H4 (cell line): ENCODE results near the gene GRM7. TPM values are rescaled to one million over a fixed set of nuclear protein-coding genes. Genes with fewer than 3 reads are reported as not detected.

Source experiments
- DNase-seq: peaks from one replicate; pipeline ENCODE4 v3.0.0-alpha.2; 2015; ENCODE audit warnings: low spot score
- total RNA-seq: library from RNA; depleted of rRNA; stranded (reverse); fragments of >200 nt; shearing (Covaris generic); gene quantifications from 2 replicates; pipeline ENCODE4 v1.2.3, GENCODE V29; 2014

GRM7 gene
- total RNA-seq, 1 experiment from 2014 or later, result not detected

GRCh38 chr3:7400360-7400759, 539.4 kb downstream of the GRM7 start:
- DNase-seq, result no peak

GRCh38 chr3:7401418-7401817, 540.5 kb downstream of the GRM7 start:
- DNase-seq, result no peak

- no peak for DNase-seq
Measured at GRCh38 chr3:7407107-7407506, 546.2 kb downstream of the GRM7 start.

- DNase-seq, result no peak
Measured at GRCh38 chr3:7410782-7411181, 549.9 kb downstream of the GRM7 start.

GRCh38 chr3:7421065-7421464, 560.1 kb downstream of the GRM7 start:
- no peak for DNase-seq

- no peak for DNase-seq
Measured at GRCh38 chr3:7423036-7423435, 562.1 kb downstream of the GRM7 start.

- no peak for DNase-seq
Measured at GRCh38 chr3:7423995-7424394, 563.1 kb downstream of the GRM7 start.

GRCh38 chr3:7428206-7428718, 567.3 kb downstream of the GRM7 start:
- no peak for DNase-seq

GRCh38 chr3:7432610-7433009, 571.7 kb downstream of the GRM7 start:
- DNase-seq, result no peak

- DNase-seq, result no peak
Measured at GRCh38 chr3:7433073-7433472, 572.2 kb downstream of the GRM7 start.

- no peak for DNase-seq
Measured at GRCh38 chr3:7436542-7436941, 575.6 kb downstream of the GRM7 start.

GRCh38 chr3:7437231-7437630, 576.3 kb downstream of the GRM7 start:
- DNase-seq, result no peak

GRCh38 chr3:7439101-7439680, 578.3 kb downstream of the GRM7 start:
- no peak for DNase-seq

GRCh38 chr3:7444886-7445285, 584.0 kb downstream of the GRM7 start:
- no peak for DNase-seq

- no peak for DNase-seq
Measured at GRCh38 chr3:7445331-7445730, 584.4 kb downstream of the GRM7 start.

GRCh38 chr3:7447197-7447769, 586.4 kb downstream of the GRM7 start:
- no peak for DNase-seq

GRCh38 chr3:7456386-7456785, 595.5 kb downstream of the GRM7 start:
- DNase-seq, result no peak

- no peak for DNase-seq
Measured at GRCh38 chr3:7461202-7461825, 600.4 kb downstream of the GRM7 start.

- DNase-seq, result no peak
Measured at GRCh38 chr3:7469866-7470265, 609.0 kb downstream of the GRM7 start.

GRCh38 chr3:7484636-7485035, 623.7 kb downstream of the GRM7 start:
- no peak for DNase-seq

GRCh38 chr3:7487763-7488162, 626.8 kb downstream of the GRM7 start:
- DNase-seq, result no peak

GRCh38 chr3:7489417-7489816, 628.5 kb downstream of the GRM7 start:
- no peak for DNase-seq

- no peak for DNase-seq
Measured at GRCh38 chr3:7498715-7499114, 637.8 kb downstream of the GRM7 start.
